GM12878 (cell line): Measurements from ENCODE around the gene C11orf98. TPM values are rescaled to one million over a fixed set of nuclear protein-coding genes. Genes with fewer than 3 reads are reported as not detected.

Experiments used
- ASH2L ChIP-seq: fragments of 300-600, 200-600 bp; sonication (generic); IDR thresholded peaks from 2 replicates; pipeline ENCODE4 v1.6.1; 2017; ENCODE audit warnings: low read depth, mild to moderate bottlenecking, borderline replicate concordance
- HDGF ChIP-seq: fragments of 450-650 bp; IDR thresholded peaks from 2 replicates; pipeline ENCODE4 v1.6.1; 2016; ENCODE audit warnings: antibody characterized with exemption
- HSF1 ChIP-seq: fragments of 150-350 bp; IDR thresholded peaks from 2 replicates; pipeline ENCODE4 v1.6.1; 2014; ENCODE audit warnings: mild to moderate bottlenecking, low read depth, low read length
- PML ChIP-seq: IDR thresholded peaks from 2 replicates; pipeline ENCODE4 v1.6.1; 2012; ENCODE audit warnings: low read length, inconsistent platforms
- RELA ChIP-seq: fragments of 450-650 bp; IDR thresholded peaks from 2 replicates; pipeline ENCODE4 v1.8.0; 2014; ENCODE audit warnings: borderline replicate concordance; ENCODE audit not compliant: partially characterized antibody
- SPI1 ChIP-seq: IDR thresholded peaks from 2 replicates; pipeline ENCODE4 v1.6.1; 2011; ENCODE audit warnings: low read depth, mild to moderate bottlenecking, low read length, moderate library complexity, borderline replicate concordance; ENCODE audit not compliant: insufficient read depth
- ZNF207 ChIP-seq: fragments of 450-650 bp; IDR thresholded peaks from 2 replicates; pipeline ENCODE4 v1.6.1; 2014; ENCODE audit warnings: antibody characterized with exemption, mild to moderate bottlenecking, borderline replicate concordance
- polyA plus RNA-seq, 11 experiments: library from polyadenylated mRNA; depleted of rRNA in 4 of 11; unstranded in 6 of 11; stranded (reverse) in 5 of 11; fragments of >200 nt; fragmentation: Nextera tagmentation in 4 of 11; fragmentation: Illumina TruSeq in 1 of 11; extraction: Ambion mirVana in 4 of 11; extraction: Trizol in 1 of 11; gene quantifications; 1 replicate in 1 of 11; 2 replicates in 10 of 11; pipeline versions ENCODE4 v1.2.1 to v1.2.3, GENCODE V29; 2011 to 2016; ENCODE audit warnings: inconsistent platforms in 2 of 11, missing spikeins in 2 of 11, low read depth in 1 of 11
- total RNA-seq, 4 experiments: library from RNA; depleted of rRNA in 3 of 4; stranded (reverse); fragments of >200 nt in 3 of 4; fragmentation: Illumina TruSeq in 1 of 4; extraction: Trizol in 1 of 4; gene quantifications; 2 replicates each; pipeline versions ENCODE4 v1.2.1 to v1.2.3, GENCODE V29; 2013 to 2021
- TF ChIP-seq, protein P1 (sequence below): fragments of 450-650 bp; IDR thresholded peaks from 2 replicates; pipeline ENCODE4 v1.6.1; 2017; ENCODE audit warnings: mild to moderate bottlenecking, moderate library complexity
- TF ChIP-seq, protein P2 (sequence below): IDR thresholded peaks from 2 replicates; pipeline ENCODE4 v1.6.1; 2012; ENCODE audit warnings: low read depth, low read length, improper control_type of control experiment

The C11orf98 gene
- total and polyA plus RNA-seq, 10 of the 15 experiments (the other 5 are each of a cell fraction or from before 2014, with no cell fraction given) = 62.5 to 270 (median 162) TPM

DNA sequence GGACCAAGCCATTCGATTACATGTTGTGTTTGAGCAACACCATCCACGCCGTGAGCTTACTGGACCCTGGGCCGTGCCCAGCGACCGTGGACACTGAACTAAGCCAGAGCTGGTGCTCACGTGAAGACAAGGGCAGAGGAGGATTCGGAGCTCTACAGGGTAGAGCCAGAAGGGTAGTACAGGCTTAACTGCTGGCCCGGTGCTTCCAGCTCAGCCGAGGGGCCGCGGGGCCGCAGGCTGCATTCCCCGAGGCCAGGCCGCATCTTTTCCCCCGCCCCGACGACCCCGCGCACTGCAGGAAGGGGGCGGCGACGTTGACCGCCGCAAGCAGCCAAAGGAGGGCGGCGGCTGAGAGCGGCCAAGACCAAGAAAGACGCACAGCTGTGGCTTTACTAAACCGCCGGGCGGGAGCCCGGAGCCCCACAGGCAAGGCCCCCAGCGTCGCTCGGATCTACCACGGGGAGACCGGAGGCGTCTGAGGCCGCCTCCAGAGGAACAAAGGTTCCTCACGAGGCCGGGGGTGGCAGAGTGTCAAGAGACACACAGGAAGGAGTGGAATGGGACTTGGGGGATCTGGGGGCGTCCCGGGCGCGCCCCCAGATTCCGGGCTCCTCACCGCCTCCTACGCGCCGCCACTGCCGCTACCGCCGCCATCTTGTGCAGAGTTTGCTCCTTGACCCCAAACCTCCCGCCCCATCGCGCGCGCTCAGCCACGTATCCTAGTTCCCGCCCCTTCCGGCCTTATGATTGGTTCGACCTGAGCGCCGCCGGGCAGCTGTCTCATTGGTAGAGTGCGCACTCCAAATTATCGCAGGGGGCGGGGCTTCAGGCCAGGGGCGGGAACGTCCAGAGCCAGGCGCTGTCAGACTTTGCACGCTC lies 18.8 kb downstream of the C11orf98 start, which contains the start of gene GANAB (continued):
- TF ChIP-seq, protein P1, sequence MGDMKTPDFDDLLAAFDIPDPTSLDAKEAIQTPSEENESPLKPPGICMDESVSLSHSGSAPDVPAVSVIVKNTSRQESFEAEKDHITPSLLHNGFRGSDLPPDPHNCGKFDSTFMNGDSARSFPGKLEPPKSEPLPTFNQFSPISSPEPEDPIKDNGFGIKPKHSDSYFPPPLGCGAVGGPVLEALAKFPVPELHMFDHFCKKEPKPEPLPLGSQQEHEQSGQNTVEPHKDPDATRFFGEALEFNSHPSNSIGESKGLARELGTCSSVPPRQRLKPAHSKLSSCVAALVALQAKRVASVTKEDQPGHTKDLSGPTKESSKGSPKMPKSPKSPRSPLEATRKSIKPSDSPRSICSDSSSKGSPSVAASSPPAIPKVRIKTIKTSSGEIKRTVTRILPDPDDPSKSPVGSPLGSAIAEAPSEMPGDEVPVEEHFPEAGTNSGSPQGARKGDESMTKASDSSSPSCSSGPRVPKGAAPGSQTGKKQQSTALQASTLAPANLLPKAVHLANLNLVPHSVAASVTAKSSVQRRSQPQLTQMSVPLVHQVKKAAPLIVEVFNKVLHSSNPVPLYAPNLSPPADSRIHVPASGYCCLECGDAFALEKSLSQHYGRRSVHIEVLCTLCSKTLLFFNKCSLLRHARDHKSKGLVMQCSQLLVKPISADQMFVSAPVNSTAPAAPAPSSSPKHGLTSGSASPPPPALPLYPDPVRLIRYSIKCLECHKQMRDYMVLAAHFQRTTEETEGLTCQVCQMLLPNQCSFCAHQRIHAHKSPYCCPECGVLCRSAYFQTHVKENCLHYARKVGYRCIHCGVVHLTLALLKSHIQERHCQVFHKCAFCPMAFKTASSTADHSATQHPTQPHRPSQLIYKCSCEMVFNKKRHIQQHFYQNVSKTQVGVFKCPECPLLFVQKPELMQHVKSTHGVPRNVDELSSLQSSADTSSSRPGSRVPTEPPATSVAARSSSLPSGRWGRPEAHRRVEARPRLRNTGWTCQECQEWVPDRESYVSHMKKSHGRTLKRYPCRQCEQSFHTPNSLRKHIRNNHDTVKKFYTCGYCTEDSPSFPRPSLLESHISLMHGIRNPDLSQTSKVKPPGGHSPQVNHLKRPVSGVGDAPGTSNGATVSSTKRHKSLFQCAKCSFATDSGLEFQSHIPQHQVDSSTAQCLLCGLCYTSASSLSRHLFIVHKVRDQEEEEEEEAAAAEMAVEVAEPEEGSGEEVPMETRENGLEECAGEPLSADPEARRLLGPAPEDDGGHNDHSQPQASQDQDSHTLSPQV = no peak
- peak; percentile 82 for TF ChIP-seq ZNF207
- no peak for TF ChIP-seq SPI1
- TF ChIP-seq PML = peak; percentile 81; the same call in 1 of the 2 replicates
- TF ChIP-seq, protein P2, sequence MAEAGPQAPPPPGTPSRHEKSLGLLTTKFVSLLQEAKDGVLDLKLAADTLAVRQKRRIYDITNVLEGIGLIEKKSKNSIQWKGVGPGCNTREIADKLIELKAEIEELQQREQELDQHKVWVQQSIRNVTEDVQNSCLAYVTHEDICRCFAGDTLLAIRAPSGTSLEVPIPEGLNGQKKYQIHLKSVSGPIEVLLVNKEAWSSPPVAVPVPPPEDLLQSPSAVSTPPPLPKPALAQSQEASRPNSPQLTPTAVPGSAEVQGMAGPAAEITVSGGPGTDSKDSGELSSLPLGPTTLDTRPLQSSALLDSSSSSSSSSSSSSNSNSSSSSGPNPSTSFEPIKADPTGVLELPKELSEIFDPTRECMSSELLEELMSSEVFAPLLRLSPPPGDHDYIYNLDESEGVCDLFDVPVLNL = peak; percentile 72
- TF ChIP-seq HDGF = 0 out of 2 replicates have a peak, but pooled peaks have one; percentile 39
- TF ChIP-seq RELA = no peak
- peak; percentile 79; the same call in 1 of the 2 replicates for TF ChIP-seq ASH2L
- no peak for TF ChIP-seq HSF1
- TF ChIP-seq, all 136 proteins: peak for 47
